KMS-11 (cell line): ENCODE data around the gene CFAP65.

Experiments
- H2AFZ ChIP-seq: fragments of 200-600 bp; sonication (generic); 2 replicates; pipeline ENCODE4 v1.6.1; 2016; ENCODE audit warnings: antibody characterized with exemption, mixed run types, low read depth
- H3K27ac ChIP-seq: fragments of 200-600 bp; sonication (generic); 2 replicates; pipeline ENCODE4 v1.6.1; 2016; ENCODE audit warnings: mild to moderate bottlenecking, mixed run types
- H3K27me3 ChIP-seq: fragments of 200-600 bp; sonication (generic); 2 replicates; pipeline ENCODE4 v1.6.1; 2017; ENCODE audit warnings: mild to moderate bottlenecking, low read depth, mixed run types, moderate library complexity; ENCODE audit not compliant: insufficient read depth
- H3K36me3 ChIP-seq: fragments of 200-600 bp; sonication (generic); 2 replicates; pipeline ENCODE4 v1.6.1; 2017; ENCODE audit warnings: mild to moderate bottlenecking, mixed run types; ENCODE audit not compliant: insufficient read depth
- H3K4me1 ChIP-seq: fragments of 200-600 bp; sonication (generic); 2 replicates; pipeline ENCODE4 v1.6.1; 2016; ENCODE audit warnings: mild to moderate bottlenecking, low read depth, mixed run types; ENCODE audit not compliant: poor library complexity, severe bottlenecking
- H3K4me2 ChIP-seq: fragments of 200-600 bp; sonication (generic); 2 replicates; pipeline ENCODE4 v1.7.0; 2016; ENCODE audit warnings: mild to moderate bottlenecking, mixed run types
- H3K4me3 ChIP-seq: fragments of 200-600 bp; sonication (generic); IDR thresholded peaks from 2 replicates; pipeline ENCODE4 v1.6.1; 2017; ENCODE audit warnings: low read depth, low read length, mixed read lengths; ENCODE audit not compliant: insufficient read depth
- H3K79me2 ChIP-seq: fragments of 200-600 bp; sonication (generic); 2 replicates; pipeline ENCODE4 v1.6.1; 2016; ENCODE audit warnings: low read depth, mixed run types; ENCODE audit not compliant: insufficient read depth
- H3K9ac ChIP-seq: fragments of 200-600 bp; sonication (generic); 2 replicates; pipeline ENCODE4 v1.6.1; 2016; ENCODE audit warnings: mild to moderate bottlenecking, mixed run types
- H4K20me1 ChIP-seq: fragments of 200-600 bp; sonication (generic); 2 replicates; pipeline ENCODE4 v1.6.1; 2016; ENCODE audit warnings: mild to moderate bottlenecking, mixed run types; ENCODE audit not compliant: insufficient read depth
- TF ChIP-seq, protein P1 (sequence below): fragments of 200-600 bp; sonication (generic); conservative IDR thresholded peaks from 2 replicates; pipeline ENCODE4 v1.6.1; 2017; ENCODE audit warnings: low read depth, mild to moderate bottlenecking, antibody characterized with exemption, low read length, moderate library complexity, mixed read lengths

Gene CFAP65

DNA sequence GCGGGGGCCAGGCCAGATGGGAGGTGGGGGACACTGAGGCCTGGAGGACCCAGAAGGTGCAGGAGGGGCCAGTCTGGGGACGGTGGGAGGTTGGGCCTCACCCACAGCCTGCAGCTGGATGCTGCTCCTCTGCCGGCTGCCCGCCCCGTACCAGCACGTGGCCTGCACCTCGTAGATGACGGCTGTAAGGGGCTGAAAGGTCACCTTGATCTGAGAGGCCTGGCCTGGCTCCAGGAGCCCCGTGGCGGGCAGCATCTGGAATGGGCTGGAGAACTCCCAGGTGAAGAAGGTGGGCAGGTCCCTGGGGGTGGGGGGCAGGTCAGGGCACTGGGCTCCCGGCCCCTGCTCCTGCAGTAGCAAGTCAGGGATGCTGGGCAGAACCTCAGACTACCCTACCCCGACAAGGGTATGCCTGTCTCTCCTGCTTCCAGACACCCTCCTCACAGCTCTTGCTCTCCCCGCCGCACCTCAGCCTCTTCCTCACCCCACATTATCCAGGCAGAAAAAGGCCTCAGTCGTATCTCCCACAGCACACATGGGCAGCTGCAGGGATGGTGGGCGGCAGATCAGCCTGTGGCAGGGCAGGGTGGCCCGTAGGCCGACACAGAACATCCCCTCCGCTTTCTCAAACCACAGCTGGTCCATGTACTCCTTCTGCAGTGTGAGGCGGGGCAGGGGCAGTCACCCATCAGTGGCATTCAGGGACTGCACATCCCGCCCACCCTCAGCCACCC, 10.1 kb downstream of the CFAP65 start:
- no peaks in the 10 kb centered on the region for H3K36me3 ChIP-seq
- no peak overlapping the region for H3K27ac ChIP-seq
- H2AFZ ChIP-seq = no peak overlapping the region
- H3K9ac ChIP-seq = no peak overlapping the region
- H3K4me1 ChIP-seq = no peaks in the 10 kb centered on the region
- H4K20me1 ChIP-seq = no peaks in the 10 kb centered on the region
- no peaks in the 10 kb centered on the region for H3K79me2 ChIP-seq
- no peak overlapping the region for H3K4me2 ChIP-seq
- H3K4me3 ChIP-seq = no peak overlapping the region
- TF ChIP-seq, protein P1, sequence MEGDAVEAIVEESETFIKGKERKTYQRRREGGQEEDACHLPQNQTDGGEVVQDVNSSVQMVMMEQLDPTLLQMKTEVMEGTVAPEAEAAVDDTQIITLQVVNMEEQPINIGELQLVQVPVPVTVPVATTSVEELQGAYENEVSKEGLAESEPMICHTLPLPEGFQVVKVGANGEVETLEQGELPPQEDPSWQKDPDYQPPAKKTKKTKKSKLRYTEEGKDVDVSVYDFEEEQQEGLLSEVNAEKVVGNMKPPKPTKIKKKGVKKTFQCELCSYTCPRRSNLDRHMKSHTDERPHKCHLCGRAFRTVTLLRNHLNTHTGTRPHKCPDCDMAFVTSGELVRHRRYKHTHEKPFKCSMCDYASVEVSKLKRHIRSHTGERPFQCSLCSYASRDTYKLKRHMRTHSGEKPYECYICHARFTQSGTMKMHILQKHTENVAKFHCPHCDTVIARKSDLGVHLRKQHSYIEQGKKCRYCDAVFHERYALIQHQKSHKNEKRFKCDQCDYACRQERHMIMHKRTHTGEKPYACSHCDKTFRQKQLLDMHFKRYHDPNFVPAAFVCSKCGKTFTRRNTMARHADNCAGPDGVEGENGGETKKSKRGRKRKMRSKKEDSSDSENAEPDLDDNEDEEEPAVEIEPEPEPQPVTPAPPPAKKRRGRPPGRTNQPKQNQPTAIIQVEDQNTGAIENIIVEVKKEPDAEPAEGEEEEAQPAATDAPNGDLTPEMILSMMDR = no peak
- H3K27me3 ChIP-seq = peaks cover 57% of the 10 kb centered on the region

DNA sequence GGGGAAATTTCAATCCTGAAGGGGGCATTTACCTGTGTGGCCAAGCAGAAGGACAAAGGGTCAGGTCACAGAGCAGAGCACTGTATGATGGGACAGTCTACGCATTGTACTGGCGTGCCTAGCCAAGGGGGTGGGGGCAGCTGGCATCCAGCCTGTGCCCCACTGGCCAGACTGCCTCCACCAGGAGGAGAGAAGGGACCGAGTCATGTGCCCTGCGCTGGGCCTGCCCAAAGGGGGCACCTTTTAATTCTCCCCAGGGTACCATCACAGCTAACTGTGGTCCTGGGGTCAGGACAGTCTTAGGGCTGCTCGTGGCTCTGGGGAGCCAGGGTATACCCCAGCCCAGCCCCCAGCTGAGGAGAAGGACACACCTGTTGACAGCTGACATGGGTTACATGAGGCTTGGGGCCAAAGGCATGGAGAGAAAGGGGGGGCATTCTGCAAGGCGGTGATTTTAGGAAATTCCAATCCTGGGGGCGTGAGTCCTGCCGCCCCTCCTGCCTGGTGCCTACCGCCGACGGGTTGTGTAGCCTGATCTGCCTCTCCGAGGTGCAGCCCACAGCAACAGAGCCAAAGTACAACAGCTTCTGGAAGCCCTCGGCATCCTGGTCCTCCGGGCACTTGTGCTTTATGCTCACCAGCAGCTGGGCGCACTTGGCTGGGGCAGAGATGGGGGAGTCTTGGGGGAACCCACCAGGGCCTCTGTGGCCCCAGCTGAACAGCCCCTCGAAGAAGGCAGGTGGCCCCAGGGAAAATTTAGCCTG, 11.0 kb downstream of the CFAP65 start:
- Histone ChIP-seq H3K27me3 (peaks cover 59% of the 10 kb centered on the region), H3K4me2 (no peak overlapping the region), H3K79me2 (no peaks in the 10 kb centered on the region), H3K4me1 (no peaks in the 10 kb centered on the region), H3K36me3 (no peaks in the 10 kb centered on the region), H3K9ac (no peak overlapping the region), H2AFZ (no peak overlapping the region), H3K4me3 (no peak overlapping the region), H3K27ac (no peak overlapping the region), H4K20me1 (no peaks in the 10 kb centered on the region)
- TF ChIP-seq, protein P1 = no peak

DNA sequence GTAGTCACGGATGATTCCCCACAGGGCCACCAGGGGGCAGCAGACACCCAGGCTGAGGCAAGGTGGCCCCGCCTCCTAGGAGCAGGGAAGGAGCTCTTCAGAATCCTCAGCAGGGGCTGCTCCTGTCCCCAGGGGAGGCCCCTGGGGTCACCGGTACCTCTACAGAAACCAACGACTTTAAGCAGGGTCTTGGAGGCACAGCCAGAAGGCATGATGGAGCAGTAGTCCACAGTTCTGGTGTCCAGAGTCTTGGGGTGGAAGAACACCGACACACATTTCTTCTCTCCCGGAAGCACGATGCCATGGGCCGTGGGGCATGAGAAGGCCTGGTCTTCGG, 11.5 kb downstream of the CFAP65 start:
- Histone ChIP-seq H3K27me3 (peaks cover 64% of the 10 kb centered on the region), H3K4me1 (no peaks in the 10 kb centered on the region)
- TF ChIP-seq, protein P1 = peak; percentile 90

DNA sequence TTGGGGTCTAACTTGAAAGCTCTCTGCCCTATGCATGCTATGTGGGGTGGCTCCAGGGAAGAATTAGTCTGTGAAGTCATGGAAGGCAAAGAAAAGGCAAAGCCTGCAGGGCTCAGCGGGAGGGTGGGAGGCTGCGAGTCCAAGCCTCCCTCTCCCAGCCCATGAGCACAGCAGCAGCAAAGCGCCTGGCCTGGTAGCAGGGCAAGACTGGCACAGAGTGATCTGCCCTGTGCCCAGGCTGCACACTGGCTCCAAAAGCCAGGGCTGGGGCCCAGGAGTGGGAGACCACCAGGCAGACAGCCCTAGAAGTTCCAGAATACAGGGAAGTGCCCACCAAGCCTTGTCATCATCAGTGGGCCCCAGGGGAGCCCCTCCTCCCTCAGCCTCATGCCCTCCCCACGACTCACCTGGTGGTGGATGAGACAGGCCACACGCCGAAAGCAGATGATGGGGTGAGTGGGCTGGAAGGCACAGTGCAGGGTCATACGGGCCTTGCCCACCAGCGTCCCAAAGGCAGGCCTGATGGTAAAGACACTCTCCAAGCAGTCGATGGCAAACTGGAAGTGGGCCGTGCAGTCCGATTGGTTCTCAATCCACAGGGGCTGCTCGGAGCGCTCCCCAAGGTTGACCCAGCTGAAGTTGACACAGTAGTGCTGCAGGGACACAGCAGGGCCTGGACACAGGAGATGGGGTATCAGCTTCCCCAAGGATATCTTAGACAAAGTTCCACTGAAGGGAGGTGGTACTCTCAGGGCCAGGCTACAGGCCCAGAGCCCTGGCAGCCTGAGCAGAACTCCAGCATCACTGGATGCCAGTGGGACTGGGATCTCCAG, 12.1 kb downstream of the CFAP65 start:
- TF ChIP-seq, protein P1 = no peak
- H3K4me1 ChIP-seq = no peaks in the 10 kb centered on the region
- H3K27ac ChIP-seq = no peak overlapping the region
- H3K4me3 ChIP-seq = no peak overlapping the region
- peaks cover 64% of the 10 kb centered on the region for H3K27me3 ChIP-seq
- H4K20me1 ChIP-seq = no peaks in the 10 kb centered on the region
- H2AFZ ChIP-seq = no peak overlapping the region
- H3K9ac ChIP-seq = no peak overlapping the region
- H3K4me2 ChIP-seq = no peak overlapping the region
- H3K79me2 ChIP-seq = no peaks in the 10 kb centered on the region
- H3K36me3 ChIP-seq = no peaks in the 10 kb centered on the region

More for the DNA sequence above, 11.5 kb downstream of the CFAP65 start:
- no peak overlapping the region for H2AFZ ChIP-seq
- no peaks in the 10 kb centered on the region for H4K20me1 ChIP-seq
- H3K9ac ChIP-seq = no peak overlapping the region
- H3K79me2 ChIP-seq = no peaks in the 10 kb centered on the region
- H3K4me2 ChIP-seq = no peak overlapping the region
- no peak overlapping the region for H3K27ac ChIP-seq
- H3K36me3 ChIP-seq = no peaks in the 10 kb centered on the region
- H3K4me3 ChIP-seq = no peak overlapping the region
